Caco-2 (cell line): ENCODE results near the gene TGFBR2. TPM values are rescaled to one million over a fixed set of nuclear protein-coding genes. Genes with fewer than 3 reads are reported as not detected.
A peak's percentile ranks its signal among the peaks of the same experiment; 100 is the strongest.

Experiments used
- BruUV-seq: library from RNA; stranded (reverse); fragments of 400-500 nt; replicated peaks from 2 replicates; lab custom pipeline; 2021; lab: Mats Ljungman, UMichigan
- CTCF ChIA-PET: fragments of 300-600 bp; sonication (Branson Sonifier 250); formaldehyde crosslinking; loops from one replicate; lab custom pipeline; 2022; ENCODE audit warnings: antibody characterized with exemption; lab: Charles Lee
- POLR2A ChIA-PET: fragments of 300-600 bp; sonication (Branson Sonifier 250); formaldehyde crosslinking; loops from one replicate; lab custom pipeline; 2022; ENCODE audit warnings: antibody characterized with exemption; lab: Charles Lee
- DNase-seq, 2 experiments: peaks; one replicate each; pipeline versions ENCODE4 v3.0.0 to v3.0.0-alpha.2; 2020 to 2022
- H3K27me3 ChIP-seq: replicated peaks from 2 replicates; pipeline ENCODE4 v1.6.0; 2011; ENCODE audit warnings: low read length; ENCODE audit not compliant: control insufficient read depth, insufficient read depth
- H3K36me3 ChIP-seq: 2 replicates; pipeline ENCODE4 v1.5.1; 2011; ENCODE audit warnings: low read length; ENCODE audit not compliant: control insufficient read depth, insufficient read depth
- H3K4me1 ChIP-seq: fragments of 250-450 bp; sonication (Bioruptor Pico); 2 replicates; pipeline ENCODE4 v1.5.1; 2020; ENCODE audit warnings: mild to moderate bottlenecking
- H3K4me3 ChIP-seq: 2 replicates; pipeline ENCODE4 v1.5.1; 2011; ENCODE audit warnings: low read depth, mild to moderate bottlenecking, control low read depth, low read length
- H3K9me3 ChIP-seq: fragments of 250-450 bp; sonication (Bioruptor Pico); 2 replicates; pipeline ENCODE4 v1.5.1; 2020; ENCODE audit warnings: mild to moderate bottlenecking, moderate library complexity
- H3K27ac Mint-ChIP-seq: one replicate; pipeline ENCODE4 v1.8.0; 2022; ENCODE audit warnings: mixed read lengths; ENCODE audit not compliant: unreplicated experiment
- H3K27me3 Mint-ChIP-seq: one replicate; pipeline ENCODE4 v1.8.0; 2022; ENCODE audit warnings: mixed read lengths; ENCODE audit not compliant: insufficient read depth, unreplicated experiment
- H3K36me3 Mint-ChIP-seq: one replicate; pipeline ENCODE4 v1.8.0; 2022; ENCODE audit warnings: mild to moderate bottlenecking, mixed read lengths; ENCODE audit not compliant: insufficient read depth, unreplicated experiment
- H3K4me1 Mint-ChIP-seq: one replicate; pipeline ENCODE4 v1.8.0; 2022; ENCODE audit warnings: low read depth, mixed read lengths; ENCODE audit not compliant: unreplicated experiment
- H3K4me3 Mint-ChIP-seq: one replicate; pipeline ENCODE4 v1.8.0; 2022; ENCODE audit warnings: mild to moderate bottlenecking, moderate library complexity, mixed read lengths; ENCODE audit not compliant: unreplicated experiment
- H3K9me3 Mint-ChIP-seq: one replicate; pipeline ENCODE4 v1.8.0; 2022; ENCODE audit warnings: mixed read lengths; ENCODE audit not compliant: unreplicated experiment
- intact Hi-C: fragments of 100-400 bp; cut with micrococcal nuclease; formaldehyde crosslinking; loops from one replicate; pipeline ENCODE4 v1.10.0; 2022; ENCODE audit not compliant: unreplicated experiment
- total RNA-seq: library from RNA; stranded (reverse); gene quantifications from 2 replicates; pipeline ENCODE4 v1.2.3, GENCODE V29; 2022
- TF ChIP-seq, protein P1 (sequence below), 2 experiments: fragments of 200-600 bp in 1 of 2; IDR thresholded peaks; 1 replicate in 1 of 2; 2 replicates in 1 of 2; pipeline versions ENCODE4 v1.5.1 to v1.8.0; 2011 to 2022; ENCODE audit warnings: antibody characterized with exemption in 1 of 2, control low read depth in 1 of 2, inconsistent platforms in 1 of 2, low read depth in 1 of 2, low read length in 1 of 2, mild to moderate bottlenecking in 1 of 2, moderate library complexity in 1 of 2; ENCODE audit not compliant: insufficient read depth in 1 of 2, severe bottlenecking in 1 of 2, unreplicated experiment in 1 of 2

Gene TGFBR2
- total RNA-seq, 1 experiment from 2014 or later = 40.5 TPM

- ChIA-PET CTCF (no interaction called here), POLR2A (no interaction called here)
- H3K4me1 ChIP-seq = peaks cover 64% of the 10 kb centered on the region
- TF ChIP-seq, protein P1, sequence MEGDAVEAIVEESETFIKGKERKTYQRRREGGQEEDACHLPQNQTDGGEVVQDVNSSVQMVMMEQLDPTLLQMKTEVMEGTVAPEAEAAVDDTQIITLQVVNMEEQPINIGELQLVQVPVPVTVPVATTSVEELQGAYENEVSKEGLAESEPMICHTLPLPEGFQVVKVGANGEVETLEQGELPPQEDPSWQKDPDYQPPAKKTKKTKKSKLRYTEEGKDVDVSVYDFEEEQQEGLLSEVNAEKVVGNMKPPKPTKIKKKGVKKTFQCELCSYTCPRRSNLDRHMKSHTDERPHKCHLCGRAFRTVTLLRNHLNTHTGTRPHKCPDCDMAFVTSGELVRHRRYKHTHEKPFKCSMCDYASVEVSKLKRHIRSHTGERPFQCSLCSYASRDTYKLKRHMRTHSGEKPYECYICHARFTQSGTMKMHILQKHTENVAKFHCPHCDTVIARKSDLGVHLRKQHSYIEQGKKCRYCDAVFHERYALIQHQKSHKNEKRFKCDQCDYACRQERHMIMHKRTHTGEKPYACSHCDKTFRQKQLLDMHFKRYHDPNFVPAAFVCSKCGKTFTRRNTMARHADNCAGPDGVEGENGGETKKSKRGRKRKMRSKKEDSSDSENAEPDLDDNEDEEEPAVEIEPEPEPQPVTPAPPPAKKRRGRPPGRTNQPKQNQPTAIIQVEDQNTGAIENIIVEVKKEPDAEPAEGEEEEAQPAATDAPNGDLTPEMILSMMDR (IDR thresholded peaks at IDR 0.05; ENCODE audit: insufficient read depth in 1 of 2, low read depth in 1 of 2, low read length in 1 of 2, severe bottlenecking in 1 of 2, unreplicated experiment in 1 of 2) = no peak
- peaks cover 47% of the 10 kb centered on the region for H3K4me1 Mint-ChIP-seq
- H3K9me3 ChIP-seq = no peaks in the 10 kb centered on the region
- DNase-seq = no peak
- no peak overlapping the region for H3K4me3 ChIP-seq
- no TSS peak for BruUV-seq
- H3K27ac Mint-ChIP-seq = peak overlapping the region; percentile 58
- H3K4me3 Mint-ChIP-seq = no peak overlapping the region
- no peaks in the 10 kb centered on the region for H3K9me3 Mint-ChIP-seq
- no peaks in the 10 kb centered on the region; the same call in none of the 2 replicates for H3K36me3 ChIP-seq
- H3K27me3 Mint-ChIP-seq = no peaks in the 10 kb centered on the region
- H3K27me3 ChIP-seq = no peaks in the 10 kb centered on the region
- H3K36me3 Mint-ChIP-seq = peaks cover 74% of the 10 kb centered on the region
- intact Hi-C loops = loop anchor here (5.0 kb wide), 1 partner anchor 38 kb away; no protein-coding TSS in a partner anchor
These were observed 12.9 kb downstream of the TGFBR2 start for GRCh38 chr3:30619318-30619717.

DNA sequence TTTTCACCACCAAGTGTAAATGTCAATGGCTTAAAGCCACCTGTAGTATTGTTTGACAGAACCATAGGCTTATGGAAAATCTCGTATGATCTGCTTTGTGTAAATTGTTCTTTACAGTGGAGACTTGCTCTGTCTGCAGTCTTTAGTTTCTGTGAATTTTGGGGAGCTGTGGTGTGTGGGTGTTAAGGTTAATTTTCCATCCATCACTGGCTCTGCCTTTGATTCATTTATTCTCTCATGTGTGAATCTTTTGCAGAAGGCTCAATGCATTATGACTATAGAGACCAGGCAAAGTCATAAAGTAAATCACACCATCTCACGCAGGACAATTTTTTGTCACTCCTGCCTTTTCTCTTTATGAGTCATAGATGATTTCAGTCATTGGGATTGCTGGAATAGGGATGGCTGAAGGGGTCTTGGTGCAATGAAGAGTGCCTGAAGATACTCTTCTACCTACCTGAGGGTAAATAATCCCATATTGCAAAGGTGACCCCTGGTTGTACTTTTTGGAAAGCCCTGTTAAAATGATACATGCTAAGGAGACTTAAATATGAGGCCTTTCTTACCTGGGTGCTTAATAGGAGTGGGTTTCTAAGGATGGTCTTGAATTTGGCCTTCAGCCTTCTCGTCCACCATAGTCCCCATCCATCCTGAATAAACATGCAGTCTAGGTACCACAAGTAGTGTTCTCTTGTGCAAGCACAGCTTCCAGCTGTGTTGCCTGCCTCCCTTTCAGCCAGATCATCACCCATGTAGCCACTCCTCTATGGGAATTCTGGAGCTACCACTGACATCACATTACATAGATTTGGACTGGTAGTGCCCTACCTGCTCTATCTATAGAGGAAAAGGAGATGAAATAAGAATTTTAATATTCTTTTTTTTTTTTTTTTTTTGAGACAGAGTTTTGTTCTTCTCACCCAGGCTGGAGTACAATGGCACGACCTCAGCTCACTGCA lies 14.3 kb downstream of the TGFBR2 start:
- intact Hi-C loops = loop anchor here (10.0 kb wide), 2 partner anchors 176 to 576 kb away; no protein-coding TSS in a partner anchor
- Mint-ChIP-seq H3K36me3 (peaks cover 82% of the 10 kb centered on the region), H3K27me3 (no peaks in the 10 kb centered on the region), H3K9me3 (no peaks in the 10 kb centered on the region), H3K4me1 (peaks cover 40% of the 10 kb centered on the region), H3K27ac (peak overlapping the region; percentile 55), H3K4me3 (no peak overlapping the region)
- POLR2A ChIA-PET = no interaction called here
- Histone ChIP-seq H3K27me3 (no peaks in the 10 kb centered on the region), H3K9me3 (no peaks in the 10 kb centered on the region), H3K4me1 (peaks cover 64% of the 10 kb centered on the region), H3K36me3 (no peaks in the 10 kb centered on the region; the same call in none of the 2 replicates), H3K4me3 (no peak overlapping the region)
- CTCF ChIA-PET = no interaction called here
- TF ChIP-seq, protein P1 (IDR thresholded peaks at IDR 0.05; ENCODE audit: insufficient read depth in 1 of 2, low read depth in 1 of 2, low read length in 1 of 2, severe bottlenecking in 1 of 2, unreplicated experiment in 1 of 2) = no peak
- BruUV-seq = no TSS peak
- no peak for DNase-seq

GRCh38 chr3:30621576-30621975 lies 15.2 kb downstream of the TGFBR2 start:
- Histone ChIP-seq H3K4me1 (peaks cover 62% of the 10 kb centered on the region), H3K36me3 (no peaks in the 10 kb centered on the region; the same call in none of the 2 replicates), H3K4me3 (no peak overlapping the region), H3K9me3 (no peaks in the 10 kb centered on the region), H3K27me3 (no peaks in the 10 kb centered on the region)
- DNase-seq = no peak
- CTCF ChIA-PET = no interaction called here
- POLR2A ChIA-PET = no interaction called here
- Mint-ChIP-seq H3K9me3 (no peaks in the 10 kb centered on the region), H3K4me3 (no peak overlapping the region), H3K27me3 (no peaks in the 10 kb centered on the region), H3K4me1 (peaks cover 43% of the 10 kb centered on the region), H3K36me3 (peaks cover 84% of the 10 kb centered on the region), H3K27ac (no peak overlapping the region)
- intact Hi-C loops = loop anchor here (10.0 kb wide), 2 partner anchors 177 to 577 kb away; no protein-coding TSS in a partner anchor
- TF ChIP-seq, protein P1 (IDR thresholded peaks at IDR 0.05; ENCODE audit: insufficient read depth in 1 of 2, low read depth in 1 of 2, low read length in 1 of 2, severe bottlenecking in 1 of 2, unreplicated experiment in 1 of 2) = no peak
- BruUV-seq = no TSS peak
